NCI-H2081 treated with DMSO at 0.1 percent for 48 hours (cell line): ENCODE measurements around the gene C1QC.

ENCODE experiments used
- DNase-seq: peaks from one replicate; lab custom pipeline; 2025; lab: John Stamatoyannopoulos, UW

The C1QC gene

GRCh38 chr1:22619798-22620197 lies 23.6 kb upstream of the C1QC start:
- DNase-seq: no peak

- no peak for DNase-seq
These were observed 21.7 kb upstream of the C1QC start for GRCh38 chr1:22621761-22622160.

- DNase-seq: no peak
These were observed 18.0 kb upstream of the C1QC start for GRCh38 chr1:22625262-22625925.

GRCh38 chr1:22626237-22627157 lies 16.9 kb upstream of the C1QC start:
- no peak for DNase-seq

- peak; percentile 24 for DNase-seq
These were observed 16.1 kb upstream of the C1QC start for GRCh38 chr1:22627331-22627730.

- DNase-seq: no peak
These were observed 14.6 kb upstream of the C1QC start for GRCh38 chr1:22628698-22629444.

- no peak for DNase-seq
These were observed 13.5 kb upstream of the C1QC start for GRCh38 chr1:22629886-22630285.

GRCh38 chr1:22633697-22634463 lies 9.6 kb upstream of the C1QC start:
- DNase-seq: no peak

GRCh38 chr1:22635436-22635835 lies 8.0 kb upstream of the C1QC start:
- no peak for DNase-seq

- DNase-seq: no peak
These were observed 7.1 kb upstream of the C1QC start, which contains the start of gene C1QA for GRCh38 chr1:22636353-22636752. TSS of gene C1QA (plus strand) at chr1:22636628. CDS start at chr1:22637617, 989 bp downstream.

- DNase-seq: peak; percentile 27
These were observed 6.5 kb upstream of the C1QC start for GRCh38 chr1:22636927-22637326.

- no peak for DNase-seq
These were observed 5.5 kb upstream of the C1QC start for GRCh38 chr1:22637907-22638445.

GRCh38 chr1:22638476-22639234 lies 4.8 kb upstream of the C1QC start:
- DNase-seq: no peak

GRCh38 chr1:22639286-22639685 lies 4.1 kb upstream of the C1QC start:
- DNase-seq: no peak

- DNase-seq: no peak
These were observed 2.2 kb upstream of the C1QC start for GRCh38 chr1:22641247-22641646.

GRCh38 chr1:22641906-22642636 lies 1.4 kb upstream of the C1QC start:
- no peak for DNase-seq

- DNase-seq: no peak
These were observed 495 bp downstream of the C1QC start for GRCh38 chr1:22643928-22644327.

- DNase-seq: no peak
These were observed 2.5 kb downstream of the C1QC start for GRCh38 chr1:22645931-22646330.

- DNase-seq: no peak
These were observed 3.0 kb downstream of the C1QC start for GRCh38 chr1:22646384-22646783.

- no peak for DNase-seq
These were observed 6.8 kb downstream of the C1QC start for GRCh38 chr1:22650089-22650693.
